BLaER1 (cell line): Measurements from ENCODE around the gene CYS1.

Source experiments
- H3K27ac ChIP-seq: shearing (Covaris generic); formaldehyde crosslinking; 2 replicates; pipeline ENCODE4 v1.8.1; 2022
- H3K27me3 ChIP-seq: shearing (Covaris generic); formaldehyde crosslinking; 2 replicates; pipeline ENCODE4 v1.8.1; 2022
- H3K36me3 ChIP-seq: shearing (Covaris generic); formaldehyde crosslinking; 2 replicates; pipeline ENCODE4 v1.8.1; 2022
- H3K4me1 ChIP-seq: shearing (Covaris generic); formaldehyde crosslinking; 2 replicates; pipeline ENCODE4 v1.8.1; 2022
- H3K4me2 ChIP-seq: shearing (Covaris generic); formaldehyde crosslinking; 2 replicates; pipeline ENCODE4 v1.8.1; 2022
- H3K4me3 ChIP-seq: shearing (Covaris generic); formaldehyde crosslinking; 2 replicates; pipeline ENCODE4 v1.8.1; 2022
- H3K9ac ChIP-seq: shearing (Covaris generic); formaldehyde crosslinking; 2 replicates; pipeline ENCODE4 v1.8.1; 2022
- H3K9me3 ChIP-seq: shearing (Covaris generic); formaldehyde crosslinking; 2 replicates; pipeline ENCODE4 v1.8.1; 2022
- H4K20me1 ChIP-seq: shearing (Covaris generic); formaldehyde crosslinking; 2 replicates; pipeline ENCODE4 v1.8.1; 2022
- Cebpa-rat ChIP-seq: shearing (Covaris generic); IDR thresholded peaks from 2 replicates; pipeline ENCODE4 v1.8.1; 2022

CYS1 gene

GRCh38 chr2:10056439-10056838, 23.8 kb downstream of the CYS1 start:
- TF ChIP-seq Cebpa-rat = no peak
- Histone ChIP-seq H3K4me1 (peaks cover 61% of the 10 kb centered on the region), H3K4me2 (peak overlapping the region; percentile 78), H4K20me1 (peaks cover 39% of the 10 kb centered on the region), H3K9me3 (no peaks in the 10 kb centered on the region), H3K9ac (no peak overlapping the region), H3K27ac (no peak overlapping the region), H3K4me3 (no peak overlapping the region), H3K27me3 (no peaks in the 10 kb centered on the region), H3K36me3 (peaks cover 41% of the 10 kb centered on the region)

DNA sequence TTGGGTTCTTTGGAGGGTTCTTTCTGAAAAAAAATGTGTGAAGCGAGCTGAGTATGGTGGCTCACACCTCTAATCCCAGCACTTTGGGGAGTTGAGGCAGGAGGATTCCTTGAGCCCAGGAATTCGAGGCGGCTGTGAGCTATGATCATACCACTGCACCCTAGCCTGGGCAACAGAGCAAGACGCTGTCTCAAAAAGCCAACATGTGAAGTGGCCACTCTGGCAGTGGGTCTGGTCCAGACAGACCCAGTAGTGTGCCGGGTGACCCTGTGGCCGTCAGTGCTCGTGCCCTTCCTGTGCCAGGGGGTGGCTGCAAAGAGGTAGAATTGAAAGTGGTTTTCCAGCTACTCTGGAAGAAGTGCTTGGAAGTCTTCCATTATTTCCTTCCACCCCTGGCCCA, 25.2 kb downstream of the CYS1 start:
- peaks cover 59% of the 10 kb centered on the region for H3K4me1 ChIP-seq
- H4K20me1 ChIP-seq = peaks cover 53% of the 10 kb centered on the region
- no peaks in the 10 kb centered on the region for H3K9me3 ChIP-seq
- peaks cover 55% of the 10 kb centered on the region for H3K36me3 ChIP-seq
- no peaks in the 10 kb centered on the region for H3K27me3 ChIP-seq
- no peak overlapping the region for H3K9ac ChIP-seq
- no peak overlapping the region for H3K27ac ChIP-seq
- H3K4me3 ChIP-seq = no peak overlapping the region
- H3K4me2 ChIP-seq = no peak overlapping the region
- no peak for TF ChIP-seq Cebpa-rat

DNA sequence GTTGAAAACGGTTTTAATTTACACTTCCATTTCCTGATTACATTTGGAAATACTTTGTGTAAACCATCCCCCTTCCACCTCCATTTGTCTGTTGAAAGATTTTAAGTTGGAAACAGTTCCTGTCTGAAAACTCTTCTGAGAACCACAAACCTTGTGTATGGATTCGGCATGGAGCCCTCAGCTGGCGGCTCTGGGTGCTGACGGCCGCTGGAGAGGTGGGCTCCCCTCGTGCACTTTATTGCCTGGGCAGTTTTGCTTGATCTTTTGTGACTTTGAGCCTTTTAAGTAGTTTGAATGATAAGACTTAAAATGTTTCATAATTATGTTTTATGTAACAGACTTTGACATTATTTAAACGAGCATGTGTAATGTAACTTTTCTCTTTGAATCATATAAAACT, 25.8 kb downstream of the CYS1 start:
- Histone ChIP-seq H3K27me3 (no peaks in the 10 kb centered on the region), H3K27ac (no peak overlapping the region)

DNA sequence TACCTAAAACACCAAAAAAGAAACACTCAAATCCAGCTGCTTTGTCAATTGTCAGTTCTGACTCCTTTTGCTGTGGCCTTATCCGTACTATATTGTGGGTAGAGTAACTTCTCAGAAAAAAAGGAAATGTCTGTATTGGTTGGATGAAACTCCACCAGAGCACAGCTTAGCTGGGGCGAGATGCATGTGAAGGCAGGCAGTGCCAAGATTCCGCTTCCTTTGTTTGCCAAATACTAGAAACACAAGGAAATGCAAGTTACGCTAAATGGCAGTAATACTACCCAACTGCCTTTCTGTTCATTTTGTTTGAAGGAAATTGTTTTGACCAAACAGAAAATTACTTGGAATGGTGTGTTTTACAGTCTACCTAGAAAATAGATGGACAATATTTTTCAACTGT, 26.9 kb downstream of the CYS1 start:
- H3K36me3 ChIP-seq = peaks cover 69% of the 10 kb centered on the region
- no peak for TF ChIP-seq Cebpa-rat
- H3K4me2 ChIP-seq = peak overlapping the region; percentile 76
- H3K9me3 ChIP-seq = no peaks in the 10 kb centered on the region
- H3K9ac ChIP-seq = no peak overlapping the region; the same call in 1 of the 2 replicates
- peaks cover 69% of the 10 kb centered on the region for H4K20me1 ChIP-seq
- H3K27me3 ChIP-seq = no peaks in the 10 kb centered on the region
- peaks cover 72% of the 10 kb centered on the region for H3K4me1 ChIP-seq
- no peak overlapping the region for H3K4me3 ChIP-seq
- no peak overlapping the region for H3K27ac ChIP-seq

More for the DNA sequence above, 25.8 kb downstream of the CYS1 start:
- Histone ChIP-seq H3K36me3 (peaks cover 61% of the 10 kb centered on the region), H3K4me3 (no peak overlapping the region), H3K9me3 (no peaks in the 10 kb centered on the region), H3K4me1 (peaks cover 62% of the 10 kb centered on the region), H3K9ac (no peak overlapping the region), H4K20me1 (peaks cover 59% of the 10 kb centered on the region), H3K4me2 (no peak overlapping the region)
- TF ChIP-seq Cebpa-rat = no peak

DNA sequence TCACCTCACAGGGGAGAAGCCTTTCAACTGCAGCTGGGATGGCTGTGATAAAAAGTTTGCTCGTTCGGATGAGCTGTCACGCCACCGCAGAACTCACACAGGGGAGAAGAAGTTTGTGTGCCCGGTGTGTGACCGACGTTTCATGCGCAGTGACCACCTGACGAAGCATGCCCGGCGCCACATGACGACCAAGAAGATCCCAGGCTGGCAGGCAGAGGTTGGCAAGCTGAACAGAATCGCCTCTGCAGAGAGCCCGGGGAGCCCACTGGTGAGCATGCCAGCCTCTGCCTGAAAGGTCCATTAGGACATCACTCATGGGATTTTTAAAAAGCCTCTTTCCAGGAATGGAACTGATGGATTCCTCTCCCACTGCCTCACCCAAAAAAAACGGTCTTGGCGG, 28.0 kb downstream of the CYS1 start:
- peaks cover 80% of the 10 kb centered on the region for H4K20me1 ChIP-seq
- 0 out of 2 replicates have a peak overlapping the region, but pooled peaks have one; percentile 0 for H3K27ac ChIP-seq
- TF ChIP-seq Cebpa-rat = no peak
- H3K9ac ChIP-seq = peak overlapping the region; percentile 57; the same call in 1 of the 2 replicates
- H3K36me3 ChIP-seq = peaks cover 80% of the 10 kb centered on the region
- no peaks in the 10 kb centered on the region for H3K9me3 ChIP-seq
- H3K27me3 ChIP-seq = no peaks in the 10 kb centered on the region
- H3K4me1 ChIP-seq = peaks cover 71% of the 10 kb centered on the region
- H3K4me3 ChIP-seq = 0 out of 2 replicates have a peak overlapping the region, but pooled peaks have one; percentile 5
- peak overlapping the region; percentile 76 for H3K4me2 ChIP-seq

- no peak overlapping the region for H3K9ac ChIP-seq
- no peak for TF ChIP-seq Cebpa-rat
- peaks cover 78% of the 10 kb centered on the region for H3K4me1 ChIP-seq
- H3K4me2 ChIP-seq = peak overlapping the region; percentile 39
- no peak overlapping the region for H3K4me3 ChIP-seq
- H3K9me3 ChIP-seq = no peaks in the 10 kb centered on the region
- peaks cover 93% of the 10 kb centered on the region for H4K20me1 ChIP-seq
- no peaks in the 10 kb centered on the region for H3K27me3 ChIP-seq
- peaks cover 78% of the 10 kb centered on the region for H3K36me3 ChIP-seq
- no peak overlapping the region for H3K27ac ChIP-seq
Measured at GRCh38 chr2:10048501-10049171, 31.6 kb downstream of the CYS1 start.

- Histone ChIP-seq H3K4me1 (peaks cover 71% of the 10 kb centered on the region), H3K9me3 (peaks cover under 1% of the 10 kb centered on the region; the same call in 1 of the 2 replicates), H3K27ac (no peak overlapping the region), H3K27me3 (no peaks in the 10 kb centered on the region), H3K36me3 (peaks cover 71% of the 10 kb centered on the region), H3K4me3 (no peak overlapping the region), H3K4me2 (peak overlapping the region; percentile 39; the same call in 1 of the 2 replicates), H3K9ac (peak overlapping the region; percentile 6; the same call in 1 of the 2 replicates), H4K20me1 (peaks cover 86% of the 10 kb centered on the region)
- TF ChIP-seq Cebpa-rat = no peak
Measured at GRCh38 chr2:10047616-10048500, 32.4 kb downstream of the CYS1 start.

GRCh38 chr2:10046931-10047330, 33.3 kb downstream of the CYS1 start:
- Histone ChIP-seq H4K20me1 (peaks cover 76% of the 10 kb centered on the region), H3K27ac (no peak overlapping the region), H3K27me3 (no peaks in the 10 kb centered on the region), H3K4me2 (peak overlapping the region; percentile 8; the same call in 1 of the 2 replicates), H3K4me1 (peaks cover 66% of the 10 kb centered on the region), H3K9me3 (peaks cover 10% of the 10 kb centered on the region), H3K36me3 (peaks cover 64% of the 10 kb centered on the region), H3K9ac (no peak overlapping the region), H3K4me3 (no peak overlapping the region)
- TF ChIP-seq Cebpa-rat = no peak

DNA sequence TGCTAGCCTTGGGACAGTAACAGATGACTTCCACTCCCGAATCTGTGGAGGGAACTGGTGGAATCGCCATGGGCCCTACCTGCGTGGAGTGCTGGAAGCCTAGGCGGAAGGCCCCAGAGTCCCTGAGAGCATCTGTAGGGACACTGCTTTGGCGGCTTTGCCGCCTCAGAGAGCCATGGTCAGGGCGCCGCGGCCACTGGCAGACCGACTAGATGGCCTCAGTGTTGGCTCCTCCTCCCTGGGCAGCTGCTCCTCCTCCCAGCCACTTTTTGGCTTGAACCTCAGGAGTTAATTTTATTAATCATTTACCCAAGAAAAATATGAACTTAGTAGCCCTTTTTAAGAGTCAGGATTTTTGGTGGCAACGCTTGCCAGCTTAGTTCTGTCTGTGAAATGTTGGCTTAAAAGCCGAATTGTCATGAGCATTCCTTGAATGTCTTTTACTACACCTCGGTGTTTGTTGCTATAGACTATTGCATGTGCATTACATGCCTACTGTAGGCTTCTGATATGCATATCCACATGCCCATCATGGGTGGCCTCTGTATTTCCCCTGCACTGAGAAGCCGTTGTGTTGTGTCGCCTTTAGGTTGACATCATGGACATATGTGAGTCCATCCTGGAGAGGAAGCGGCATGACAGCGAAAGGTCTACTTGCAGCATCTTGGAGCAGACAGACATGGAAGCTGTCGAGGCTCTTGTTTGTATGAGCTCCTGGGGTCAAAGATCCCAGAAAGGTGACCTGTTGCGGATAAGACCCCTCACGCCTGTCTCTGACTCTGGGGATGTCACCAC, 34.5 kb downstream of the CYS1 start:
- H3K9me3 ChIP-seq = peaks cover 19% of the 10 kb centered on the region
- H3K4me1 ChIP-seq = peaks cover 55% of the 10 kb centered on the region
- no peaks in the 10 kb centered on the region for H3K27me3 ChIP-seq
- H3K9ac ChIP-seq = no peak overlapping the region; the same call in 1 of the 2 replicates
- no peak overlapping the region for H3K4me3 ChIP-seq
- H4K20me1 ChIP-seq = peaks cover 65% of the 10 kb centered on the region
- TF ChIP-seq Cebpa-rat = no peak
- H3K4me2 ChIP-seq = peak overlapping the region; percentile 94
- H3K27ac ChIP-seq = no peak overlapping the region
- H3K36me3 ChIP-seq = peaks cover 53% of the 10 kb centered on the region
